ENCODE results near the gene EXOC3. TPM values are rescaled to one million over a fixed set of nuclear protein-coding genes. Genes with fewer than 3 reads are reported as not detected.

The EXOC3 gene
- total and polyA plus RNA-seq, 10 of the 15 experiments (the other 5 are each of a cell fraction or from before 2014, with no cell fraction given): 1.6 to 53.0 (median 27.9) TPM

DNA sequence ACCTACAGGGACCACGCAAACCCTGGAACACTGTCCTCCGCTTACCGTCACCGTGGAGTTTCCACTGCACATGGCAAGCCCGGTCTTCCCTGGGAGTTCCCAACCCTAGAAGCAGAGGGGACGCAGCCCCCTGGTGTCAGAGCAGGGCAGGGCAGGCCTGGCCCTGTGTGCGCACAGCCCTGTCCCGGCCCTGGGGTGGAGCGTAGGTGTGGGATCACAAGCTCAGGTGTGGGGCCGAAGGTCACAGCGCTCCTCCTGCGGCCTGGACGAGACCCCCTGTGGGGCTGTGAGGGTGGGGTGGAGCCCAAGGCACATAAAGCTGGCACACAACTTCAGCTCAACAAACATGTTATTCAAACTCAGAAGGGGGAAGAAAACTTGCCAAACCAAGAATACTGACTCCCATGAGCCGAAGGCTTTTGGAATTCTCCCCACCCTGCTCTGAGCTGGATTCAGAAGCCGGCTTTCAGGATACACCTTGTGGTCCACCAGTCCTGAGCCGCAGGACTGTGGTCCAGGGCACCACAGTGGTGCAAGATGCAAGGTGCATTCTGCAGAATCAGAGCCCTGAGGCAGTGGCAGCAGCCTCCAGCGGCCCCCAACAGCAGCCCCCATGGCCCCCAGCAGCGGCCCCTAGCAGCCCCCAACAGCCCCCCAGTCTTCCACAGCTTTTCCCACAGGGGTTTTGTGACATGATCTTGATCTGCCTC is 11.8 kb upstream of the EXOC3 start:
- Histone ChIP-seq H4K20me1 (ENCODE audit: control insufficient read depth, insufficient read depth) (no peaks in the 10 kb centered on the region), H3K27ac (ENCODE audit: control insufficient read depth, insufficient read depth) (no peak overlapping the region), H3K9me3 (replicated peaks; ENCODE audit: control insufficient read depth, insufficient read depth, low read length) (no peaks in the 10 kb centered on the region), H3K9ac (ENCODE audit: control insufficient read depth, insufficient read depth, low read length) (no peak overlapping the region), H3K4me3 (no peak overlapping the region), H3K79me2 (ENCODE audit: control insufficient read depth, insufficient read depth, low read length) (no peaks in the 10 kb centered on the region; the same call in 1 of the 2 replicates), H3K27me3 (replicated peaks in 1 of 2; ENCODE audit: control insufficient read depth in 2 of 2, insufficient read depth in 2 of 2, low read length in 1 of 2) (no peaks in the 10 kb centered on the region), H2AFZ (ENCODE audit: control insufficient read depth, low read depth, low read length) (no peak overlapping the region; the same call in 1 of the 2 replicates), H3K36me3 (ENCODE audit: control insufficient read depth in 2 of 2, insufficient read depth in 2 of 2, low read length in 1 of 2) (peaks cover 6 to 30% of the 10 kb centered on the region in 2 experiments; a peak in 3 of 4 replicates), H3K4me1 (ENCODE audit: control insufficient read depth, insufficient read depth, low read length) (peaks cover 8% of the 10 kb centered on the region), H3K4me2 (ENCODE audit: control insufficient read depth, insufficient read depth) (no peak overlapping the region)
- ChIA-PET CTCF (interaction anchor here (0.5 to 6.4 kb wide), 18 partner anchors 9 to 463 kb away, joined by 3 to 126 read pairs (median 6); partner anchors contain the start of gene AHRR), SMC1A (ENCODE audit: uncharacterized antibody, unreplicated experiment) (interaction anchor here (0.6 to 3.7 kb wide), 13 partner anchors 11 to 114 kb away, joined by 3 to 33 read pairs (median 3); no protein-coding TSS in a partner anchor), POLR2A (interaction anchor here (0.6 to 1.0 kb wide), 3 partner anchors 99 to 114 kb away, joined by 3 to 5 read pairs (median 3); no protein-coding TSS in a partner anchor), RAD21 (ENCODE audit: unreplicated experiment) (interaction anchor here (0.7 to 6.0 kb wide), 8 partner anchors 16 to 243 kb away, joined by 3 to 82 read pairs (median 3); partner anchors contain the start of genes AHRR and PDCD6)
- in situ Hi-C loops (cut with MboI): no loop called here
- ATAC-seq (peak; percentile 96), DNase-seq (ENCODE audit: low read depth, low spot score) (no peak), FAIRE-seq (no peak)
- WGBS (ENCODE audit: insufficient coverage, insufficient replicate concordance, low lambda C conversion rate, missing lambda C conversion rate): 46% methylated on average over 18 of the region's 18 CpGs
- intact Hi-C loops (cut with micrococcal nuclease; ENCODE audit: unreplicated experiment): loop anchor here (1.0 kb wide), 1 partner anchor 114 kb away; no protein-coding TSS in a partner anchor
- BruUV-seq (replicated peaks): no TSS peak
- TF ChIP-seq POLR2A (IDR thresholded peaks at IDR 0.05; ENCODE audit: low read depth, low read length): peak; percentile 57; the same call in 1 of the 2 replicates
- TF ChIP-seq NR2C1 (IDR thresholded peaks at IDR 0.05): 0 out of 2 replicates have a peak, but pooled peaks have one; percentile 16
- peak; percentile 32; the same call in 1 of the 2 replicates for TF ChIP-seq YY1 (IDR thresholded peaks at IDR 0.05; ENCODE audit: low read depth, low read length)
- no peak for TF ChIP-seq GABPA (IDR thresholded peaks at IDR 0.05; ENCODE audit: low read depth)
- TF ChIP-seq ATF7 (IDR thresholded peaks at IDR 0.05; ENCODE audit: low read depth): no peak
- TF ChIP-seq BCL11A (IDR thresholded peaks at IDR 0.05; ENCODE audit: low read depth, low read length): no peak
- peak; percentile 37; the same call in 1 of the 2 replicates for TF ChIP-seq EED (IDR thresholded peaks at IDR 0.05; ENCODE audit: low read depth)
- no peak for TF ChIP-seq HCFC1 (IDR thresholded peaks at IDR 0.05; ENCODE audit: low read length)
- no peak for TF ChIP-seq ZSCAN29 (IDR thresholded peaks at IDR 0.05)
- 0 out of 2 replicates have a peak, but pooled peaks have one; percentile 54 for TF ChIP-seq ZNF207 (IDR thresholded peaks at IDR 0.05; ENCODE audit: borderline replicate concordance)
- TF ChIP-seq MTA3 (IDR thresholded peaks at IDR 0.05; ENCODE audit: borderline replicate concordance, low read length): no peak
- TF ChIP-seq CBFB (IDR thresholded peaks at IDR 0.05; ENCODE audit: low read depth): no peak
- no peak for TF ChIP-seq SREBF1 (IDR thresholded peaks at IDR 0.05; ENCODE audit: low read length)
- no peak for TF ChIP-seq RCOR1 (conservative IDR thresholded peaks at IDR 0.05; ENCODE audit: low read depth, low read length)
- no peak for TF ChIP-seq FOS (IDR thresholded peaks at IDR 0.05; ENCODE audit: borderline replicate concordance, extremely low read depth, insufficient read length)
- TF ChIP-seq, protein P1, sequence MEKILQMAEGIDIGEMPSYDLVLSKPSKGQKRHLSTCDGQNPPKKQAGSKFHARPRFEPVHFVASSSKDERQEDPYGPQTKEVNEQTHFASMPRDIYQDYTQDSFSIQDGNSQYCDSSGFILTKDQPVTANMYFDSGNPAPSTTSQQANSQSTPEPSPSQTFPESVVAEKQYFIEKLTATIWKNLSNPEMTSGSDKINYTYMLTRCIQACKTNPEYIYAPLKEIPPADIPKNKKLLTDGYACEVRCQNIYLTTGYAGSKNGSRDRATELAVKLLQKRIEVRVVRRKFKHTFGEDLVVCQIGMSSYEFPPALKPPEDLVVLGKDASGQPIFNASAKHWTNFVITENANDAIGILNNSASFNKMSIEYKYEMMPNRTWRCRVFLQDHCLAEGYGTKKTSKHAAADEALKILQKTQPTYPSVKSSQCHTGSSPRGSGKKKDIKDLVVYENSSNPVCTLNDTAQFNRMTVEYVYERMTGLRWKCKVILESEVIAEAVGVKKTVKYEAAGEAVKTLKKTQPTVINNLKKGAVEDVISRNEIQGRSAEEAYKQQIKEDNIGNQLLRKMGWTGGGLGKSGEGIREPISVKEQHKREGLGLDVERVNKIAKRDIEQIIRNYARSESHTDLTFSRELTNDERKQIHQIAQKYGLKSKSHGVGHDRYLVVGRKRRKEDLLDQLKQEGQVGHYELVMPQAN (conservative IDR thresholded peaks at IDR 0.05): no peak
- TF ChIP-seq, protein P2, sequence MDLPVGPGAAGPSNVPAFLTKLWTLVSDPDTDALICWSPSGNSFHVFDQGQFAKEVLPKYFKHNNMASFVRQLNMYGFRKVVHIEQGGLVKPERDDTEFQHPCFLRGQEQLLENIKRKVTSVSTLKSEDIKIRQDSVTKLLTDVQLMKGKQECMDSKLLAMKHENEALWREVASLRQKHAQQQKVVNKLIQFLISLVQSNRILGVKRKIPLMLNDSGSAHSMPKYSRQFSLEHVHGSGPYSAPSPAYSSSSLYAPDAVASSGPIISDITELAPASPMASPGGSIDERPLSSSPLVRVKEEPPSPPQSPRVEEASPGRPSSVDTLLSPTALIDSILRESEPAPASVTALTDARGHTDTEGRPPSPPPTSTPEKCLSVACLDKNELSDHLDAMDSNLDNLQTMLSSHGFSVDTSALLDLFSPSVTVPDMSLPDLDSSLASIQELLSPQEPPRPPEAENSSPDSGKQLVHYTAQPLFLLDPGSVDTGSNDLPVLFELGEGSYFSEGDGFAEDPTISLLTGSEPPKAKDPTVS (IDR thresholded peaks at IDR 0.05; ENCODE audit: low read depth, low read length): no peak
- TF ChIP-seq, protein P3, sequence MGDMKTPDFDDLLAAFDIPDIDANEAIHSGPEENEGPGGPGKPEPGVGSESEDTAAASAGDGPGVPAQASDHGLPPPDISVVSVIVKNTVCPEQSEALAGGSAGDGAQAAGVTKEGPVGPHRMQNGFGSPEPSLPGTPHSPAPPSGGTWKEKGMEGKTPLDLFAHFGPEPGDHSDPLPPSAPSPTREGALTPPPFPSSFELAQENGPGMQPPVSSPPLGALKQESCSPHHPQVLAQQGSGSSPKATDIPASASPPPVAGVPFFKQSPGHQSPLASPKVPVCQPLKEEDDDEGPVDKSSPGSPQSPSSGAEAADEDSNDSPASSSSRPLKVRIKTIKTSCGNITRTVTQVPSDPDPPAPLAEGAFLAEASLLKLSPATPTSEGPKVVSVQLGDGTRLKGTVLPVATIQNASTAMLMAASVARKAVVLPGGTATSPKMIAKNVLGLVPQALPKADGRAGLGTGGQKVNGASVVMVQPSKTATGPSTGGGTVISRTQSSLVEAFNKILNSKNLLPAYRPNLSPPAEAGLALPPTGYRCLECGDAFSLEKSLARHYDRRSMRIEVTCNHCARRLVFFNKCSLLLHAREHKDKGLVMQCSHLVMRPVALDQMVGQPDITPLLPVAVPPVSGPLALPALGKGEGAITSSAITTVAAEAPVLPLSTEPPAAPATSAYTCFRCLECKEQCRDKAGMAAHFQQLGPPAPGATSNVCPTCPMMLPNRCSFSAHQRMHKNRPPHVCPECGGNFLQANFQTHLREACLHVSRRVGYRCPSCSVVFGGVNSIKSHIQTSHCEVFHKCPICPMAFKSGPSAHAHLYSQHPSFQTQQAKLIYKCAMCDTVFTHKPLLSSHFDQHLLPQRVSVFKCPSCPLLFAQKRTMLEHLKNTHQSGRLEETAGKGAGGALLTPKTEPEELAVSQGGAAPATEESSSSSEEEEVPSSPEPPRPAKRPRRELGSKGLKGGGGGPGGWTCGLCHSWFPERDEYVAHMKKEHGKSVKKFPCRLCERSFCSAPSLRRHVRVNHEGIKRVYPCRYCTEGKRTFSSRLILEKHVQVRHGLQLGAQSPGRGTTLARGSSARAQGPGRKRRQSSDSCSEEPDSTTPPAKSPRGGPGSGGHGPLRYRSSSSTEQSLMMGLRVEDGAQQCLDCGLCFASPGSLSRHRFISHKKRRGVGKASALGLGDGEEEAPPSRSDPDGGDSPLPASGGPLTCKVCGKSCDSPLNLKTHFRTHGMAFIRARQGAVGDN (IDR thresholded peaks at IDR 0.05): peak; percentile 70
